ENCODE data around the gene SPRYD3.

The SPRYD3 gene, protein sequence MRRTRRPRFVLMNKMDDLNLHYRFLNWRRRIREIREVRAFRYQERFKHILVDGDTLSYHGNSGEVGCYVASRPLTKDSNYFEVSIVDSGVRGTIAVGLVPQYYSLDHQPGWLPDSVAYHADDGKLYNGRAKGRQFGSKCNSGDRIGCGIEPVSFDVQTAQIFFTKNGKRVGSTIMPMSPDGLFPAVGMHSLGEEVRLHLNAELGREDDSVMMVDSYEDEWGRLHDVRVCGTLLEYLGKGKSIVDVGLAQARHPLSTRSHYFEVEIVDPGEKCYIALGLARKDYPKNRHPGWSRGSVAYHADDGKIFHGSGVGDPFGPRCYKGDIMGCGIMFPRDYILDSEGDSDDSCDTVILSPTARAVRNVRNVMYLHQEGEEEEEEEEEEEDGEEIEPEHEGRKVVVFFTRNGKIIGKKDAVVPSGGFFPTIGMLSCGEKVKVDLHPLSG

DNA sequence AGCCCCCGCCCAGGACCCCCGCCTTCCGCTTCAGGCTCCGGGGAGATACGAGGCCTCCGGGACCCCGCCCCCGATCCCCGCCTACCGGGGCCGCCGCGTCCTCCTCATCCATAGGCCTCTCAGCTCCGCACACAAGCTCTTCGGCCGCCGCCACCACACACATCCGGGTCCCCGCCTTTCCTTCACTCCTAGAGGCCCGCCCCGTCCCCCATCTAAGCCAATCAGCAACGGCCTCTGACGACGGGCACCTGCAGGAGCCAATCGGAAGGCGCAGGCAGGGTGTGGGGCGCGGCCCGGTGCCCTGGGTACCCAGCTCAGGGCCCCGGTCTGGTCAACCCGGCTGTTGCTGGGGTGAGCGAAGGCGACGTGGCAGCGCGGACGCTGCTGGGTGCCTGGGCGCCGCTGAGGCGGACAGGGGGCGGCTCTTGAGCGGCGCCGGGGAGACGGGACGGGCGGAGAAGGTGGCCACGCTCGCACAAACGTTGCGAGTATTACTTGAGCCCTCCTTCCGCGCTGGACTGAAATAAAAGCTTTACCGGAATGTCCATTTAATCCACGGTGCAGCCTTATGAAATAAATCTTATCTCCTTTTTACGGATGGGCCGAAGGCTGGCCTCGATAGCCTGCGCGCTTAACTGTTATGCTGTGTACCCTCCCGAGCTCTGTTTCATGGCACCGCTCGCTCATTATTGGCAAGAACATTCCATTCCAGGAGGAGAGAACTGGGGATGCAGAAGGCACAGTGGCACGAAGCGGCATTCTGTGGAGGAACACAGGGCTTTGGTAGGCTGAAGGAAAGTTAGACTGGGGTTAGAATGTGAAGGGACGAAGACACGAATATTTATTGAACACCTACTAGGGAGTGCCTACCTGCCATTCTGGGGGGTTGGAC, at the start of gene SPRYD3:
TSS of gene SPRYD3 (minus strand) at position 165 of the 892 bp plus-strand sequence. CDS start at position 108, 57 bp downstream.
- TF ChIP-seq, protein P1, sequence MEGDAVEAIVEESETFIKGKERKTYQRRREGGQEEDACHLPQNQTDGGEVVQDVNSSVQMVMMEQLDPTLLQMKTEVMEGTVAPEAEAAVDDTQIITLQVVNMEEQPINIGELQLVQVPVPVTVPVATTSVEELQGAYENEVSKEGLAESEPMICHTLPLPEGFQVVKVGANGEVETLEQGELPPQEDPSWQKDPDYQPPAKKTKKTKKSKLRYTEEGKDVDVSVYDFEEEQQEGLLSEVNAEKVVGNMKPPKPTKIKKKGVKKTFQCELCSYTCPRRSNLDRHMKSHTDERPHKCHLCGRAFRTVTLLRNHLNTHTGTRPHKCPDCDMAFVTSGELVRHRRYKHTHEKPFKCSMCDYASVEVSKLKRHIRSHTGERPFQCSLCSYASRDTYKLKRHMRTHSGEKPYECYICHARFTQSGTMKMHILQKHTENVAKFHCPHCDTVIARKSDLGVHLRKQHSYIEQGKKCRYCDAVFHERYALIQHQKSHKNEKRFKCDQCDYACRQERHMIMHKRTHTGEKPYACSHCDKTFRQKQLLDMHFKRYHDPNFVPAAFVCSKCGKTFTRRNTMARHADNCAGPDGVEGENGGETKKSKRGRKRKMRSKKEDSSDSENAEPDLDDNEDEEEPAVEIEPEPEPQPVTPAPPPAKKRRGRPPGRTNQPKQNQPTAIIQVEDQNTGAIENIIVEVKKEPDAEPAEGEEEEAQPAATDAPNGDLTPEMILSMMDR (IDR thresholded peaks at IDR 0.05) = no peak
- peaks cover 25 to 28% (median 27%) of the 10 kb centered on the region in 3 donors for H3K36me3 ChIP-seq
- peak within 1 kb of the TSS; percentile 67 to 83 for H3K4me3 ChIP-seq
- no peaks in the 10 kb centered on the region for H3K9me3 ChIP-seq
- H3K27ac ChIP-seq = peak within 1 kb of the TSS; percentile 94 to 99
- no peaks in the 10 kb centered on the region for H3K27me3 ChIP-seq
- peaks cover 0 to 48% (median 33%) of the 10 kb centered on the region in 4 donors for H3K4me1 ChIP-seq
- intact Hi-C loops (cut with DNase I; ENCODE audit: low total_unique reads) = loop anchor here (5.0 kb wide), 1 partner anchor 78 kb away; no protein-coding TSS in a partner anchor
- DNase-seq = peak; percentile 99

DNA sequence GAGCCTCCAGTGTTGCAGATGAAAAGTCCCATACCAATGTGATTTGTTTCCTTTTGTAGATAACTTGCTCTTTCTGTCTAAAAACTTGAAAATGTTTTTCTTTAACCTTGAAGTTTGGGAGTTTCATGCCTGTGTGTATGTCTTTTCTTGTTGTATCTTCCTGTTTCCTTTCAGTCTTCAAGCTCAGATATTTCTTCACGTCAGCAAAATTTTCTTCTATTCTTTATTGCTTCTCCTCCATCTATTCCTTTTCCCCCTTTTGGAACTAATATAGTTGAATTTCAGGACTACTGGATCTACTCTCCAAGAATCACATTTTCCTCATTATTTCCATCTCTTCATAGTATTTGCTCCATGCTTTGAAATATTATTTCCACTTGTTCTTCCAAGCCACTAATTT, 48.0 kb upstream of the SPRYD3 start:
- no peaks in the 10 kb centered on the region for H3K9me3 ChIP-seq
- no peak overlapping the region for H3K27ac ChIP-seq
- intact Hi-C loops (cut with DNase I; ENCODE audit: low total_unique reads) = no loop called here
- no peaks in the 10 kb centered on the region for H3K36me3 ChIP-seq
- peaks cover 0 to 5% (median 0%) of the 10 kb centered on the region in 4 donors for H3K4me1 ChIP-seq
- H3K27me3 ChIP-seq = no peaks in the 10 kb centered on the region
- DNase-seq = no peak
- TF ChIP-seq, protein P1 (IDR thresholded peaks at IDR 0.05) = no peak
- H3K4me3 ChIP-seq = no peak overlapping the region

DNA sequence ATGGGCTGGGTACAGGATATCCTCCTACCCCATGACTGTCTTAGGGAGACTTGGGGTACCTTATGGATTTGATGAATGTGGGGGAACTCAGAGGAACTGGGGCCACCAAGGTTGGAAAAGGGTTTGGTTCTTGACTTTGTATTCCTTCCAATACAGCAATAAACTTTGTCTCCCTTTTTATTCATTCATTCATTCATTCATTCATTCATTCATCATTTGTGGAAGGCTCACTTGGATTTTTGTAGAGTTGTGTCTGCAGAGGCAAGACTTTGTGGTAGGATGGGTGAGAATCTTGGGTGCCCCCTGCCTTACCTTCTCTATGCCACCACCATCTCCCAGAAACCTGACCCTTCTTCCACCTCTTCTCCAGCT, 45.1 kb upstream of the SPRYD3 start:
- no peaks in the 10 kb centered on the region for H3K4me1 ChIP-seq
- H3K36me3 ChIP-seq = no peaks in the 10 kb centered on the region
- DNase-seq = no peak
- no peak overlapping the region for H3K27ac ChIP-seq
- H3K4me3 ChIP-seq = no peak overlapping the region
- H3K27me3 ChIP-seq = no peaks in the 10 kb centered on the region
- intact Hi-C loops (cut with DNase I; ENCODE audit: low total_unique reads) = no loop called here
- H3K9me3 ChIP-seq = no peaks in the 10 kb centered on the region
- TF ChIP-seq, protein P1 (IDR thresholded peaks at IDR 0.05) = no peak

DNA sequence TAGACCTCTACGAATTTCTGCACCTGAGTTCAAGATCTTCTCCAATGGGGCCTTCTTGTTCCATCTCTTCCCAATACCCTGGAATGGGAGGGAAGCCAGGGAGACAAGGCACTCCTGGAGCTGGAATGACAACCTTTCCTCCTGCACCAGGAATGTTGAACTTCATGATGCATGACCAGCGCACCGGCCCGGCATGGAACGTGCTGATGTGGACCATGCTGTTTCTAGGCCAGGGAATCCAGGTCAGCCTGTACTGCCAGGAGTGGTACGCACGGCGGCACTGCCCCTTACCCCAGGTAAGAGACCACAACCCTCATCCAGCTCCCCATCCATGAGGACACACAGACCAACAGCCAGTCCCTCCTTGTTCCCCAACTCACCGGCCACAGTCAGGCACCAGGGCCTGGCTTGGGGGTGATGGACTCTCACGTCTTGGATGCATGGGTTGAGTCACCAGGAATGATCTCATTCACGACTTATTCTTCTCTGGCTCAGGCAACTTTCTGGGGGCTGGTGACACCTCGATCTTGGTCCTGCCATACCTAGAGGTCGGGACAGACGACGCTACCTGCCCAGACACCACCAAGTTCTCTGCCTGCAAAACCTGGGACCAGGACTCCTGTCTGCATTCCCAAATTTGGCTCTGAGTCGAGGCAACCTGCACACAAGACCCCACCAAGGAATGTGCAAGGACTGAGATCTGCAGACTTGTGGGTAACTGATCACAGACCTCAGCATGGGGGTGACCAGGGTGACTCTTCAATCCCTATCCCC, 44.6 kb upstream of the SPRYD3 start:
- H3K27me3 ChIP-seq = no peaks in the 10 kb centered on the region
- no peaks in the 10 kb centered on the region for H3K4me1 ChIP-seq
- no peak overlapping the region for H3K4me3 ChIP-seq
- intact Hi-C loops (cut with DNase I; ENCODE audit: low total_unique reads) = no loop called here
- TF ChIP-seq, protein P1 (IDR thresholded peaks at IDR 0.05) = no peak
- no peak for DNase-seq
- no peak overlapping the region for H3K27ac ChIP-seq
- H3K36me3 ChIP-seq = no peaks in the 10 kb centered on the region
- H3K9me3 ChIP-seq = no peaks in the 10 kb centered on the region

DNA sequence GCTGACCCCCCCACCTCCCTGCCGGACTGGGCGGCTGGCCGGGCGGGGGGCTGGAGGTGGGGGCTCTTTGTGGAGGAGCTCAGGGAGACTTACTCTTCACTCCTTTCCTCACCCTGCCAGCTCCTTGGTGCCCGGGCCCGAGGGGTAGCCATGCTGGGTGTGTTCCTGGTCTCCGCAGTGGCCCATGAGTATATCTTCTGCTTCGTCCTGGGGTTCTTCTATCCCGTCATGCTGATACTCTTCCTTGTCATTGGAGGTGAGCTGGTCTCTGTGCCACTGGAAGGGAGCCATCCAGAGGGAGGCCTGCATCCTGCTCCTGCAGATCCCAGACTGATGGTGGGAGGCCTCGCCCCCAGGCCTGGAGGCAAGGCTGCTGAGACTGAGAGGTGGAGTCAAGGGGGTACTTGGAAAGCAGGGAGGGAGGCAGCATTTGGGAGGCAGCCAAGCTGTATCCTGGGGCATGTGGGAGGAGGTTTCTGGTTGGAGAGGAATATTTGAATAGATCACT, 43.8 kb upstream of the SPRYD3 start:
- no peak for DNase-seq
- intact Hi-C loops (cut with DNase I; ENCODE audit: low total_unique reads) = no loop called here
- no peak overlapping the region for H3K4me3 ChIP-seq

More for the DNA sequence above, 43.8 kb upstream of the SPRYD3 start:
- Histone ChIP-seq H3K9me3 (no peaks in the 10 kb centered on the region), H3K36me3 (no peaks in the 10 kb centered on the region), H3K27ac (no peak overlapping the region), H3K27me3 (no peaks in the 10 kb centered on the region), H3K4me1 (peaks cover 0 to under 1% (median under 1%) of the 10 kb centered on the region in 4 donors)
- TF ChIP-seq, protein P1 (IDR thresholded peaks at IDR 0.05) = no peak

All from tibial artery (tissue), 4 donors.